GM18858 (cell line): ENCODE data around the gene F3.
"Not testable (repeated sequence)": the region's sequence is repeated elsewhere in the genome, so short reads cannot be mapped to it uniquely, and the experiment has no call there.

Experiments
- ATAC-seq: cut with Tn5 transposase; IDR thresholded peaks from one replicate; pipeline ENCODE4 v1.9.1; 2021; ENCODE audit not compliant: unreplicated experiment

Gene F3

GRCh38 chr1:94541246-94542087 is at the start of gene F3:
F3 (minus strand) TSS chr1:94541759; CDS start chr1:94541636, 123 bp downstream.
- ATAC-seq, result peak; percentile 61

- ATAC-seq, result no peak
These were observed 48.9 kb upstream of the F3 start for GRCh38 chr1:94590203-94591137.

GRCh38 chr1:94589728-94590127 is 48.2 kb upstream of the F3 start:
- ATAC-seq, result no peak

- no peak for ATAC-seq
These were observed 41.0 kb upstream of the F3 start for GRCh38 chr1:94582565-94582964.

GRCh38 chr1:94580367-94581115 is 39.0 kb upstream of the F3 start:
- ATAC-seq, result no peak

- ATAC-seq, result no peak
These were observed 38.3 kb upstream of the F3 start for GRCh38 chr1:94579876-94580294.

GRCh38 chr1:94578856-94579255 is 37.3 kb upstream of the F3 start:
- no peak for ATAC-seq

GRCh38 chr1:94573917-94574316 is 32.4 kb upstream of the F3 start:
- ATAC-seq, result not testable (repeated sequence)

- no peak for ATAC-seq
These were observed 31.2 kb upstream of the F3 start for GRCh38 chr1:94572780-94573179.

GRCh38 chr1:94570965-94571364 is 29.4 kb upstream of the F3 start:
- ATAC-seq, result not testable (repeated sequence)

GRCh38 chr1:94568806-94569205 is 27.2 kb upstream of the F3 start:
- ATAC-seq, result not testable (repeated sequence)

GRCh38 chr1:94567975-94568607 is 26.5 kb upstream of the F3 start:
- not testable (repeated sequence) for ATAC-seq

GRCh38 chr1:94566436-94566835 is 24.9 kb upstream of the F3 start:
- ATAC-seq, result not testable (repeated sequence)

GRCh38 chr1:94565901-94566300 is 24.3 kb upstream of the F3 start:
- no peak for ATAC-seq

GRCh38 chr1:94562519-94563260 is 21.1 kb upstream of the F3 start:
- no peak for ATAC-seq

GRCh38 chr1:94560333-94560732 is 18.8 kb upstream of the F3 start:
- no peak for ATAC-seq

GRCh38 chr1:94559921-94560320 is 18.4 kb upstream of the F3 start:
- ATAC-seq, result no peak

GRCh38 chr1:94555091-94555490 is 13.5 kb upstream of the F3 start:
- no peak for ATAC-seq

GRCh38 chr1:94554580-94554979 is 13.0 kb upstream of the F3 start:
- no peak for ATAC-seq

GRCh38 chr1:94553931-94554330 is 12.4 kb upstream of the F3 start:
- ATAC-seq, result no peak
